ENCODE data around the gene OSBPL10.
"Not testable (repeated sequence)": the region's sequence is repeated elsewhere in the genome, so short reads cannot be mapped to it uniquely, and the experiment has no call there.

Gene OSBPL10

DNA sequence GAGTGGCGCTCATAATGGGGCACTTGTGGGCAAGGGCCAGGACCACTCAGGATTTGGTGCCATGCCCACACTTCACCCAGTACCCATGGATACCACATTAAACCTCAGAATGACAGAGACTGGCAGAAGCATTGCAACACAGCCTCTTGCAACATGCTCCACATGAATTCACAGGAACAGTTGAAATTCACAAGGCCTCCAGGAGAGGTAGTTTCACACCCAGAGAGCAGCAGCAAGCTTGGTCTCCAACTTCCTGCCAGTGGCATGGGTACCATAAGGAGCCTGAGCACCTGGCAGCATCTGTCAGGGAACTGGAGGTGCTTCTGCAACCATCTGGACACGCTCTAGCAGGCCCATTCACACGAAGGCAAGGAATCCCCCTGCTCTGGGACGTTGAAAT is 101.0 kb downstream of the OSBPL10 start:
- H3K4me3 ChIP-seq (ENCODE audit: low read depth, low read length) = no peak overlapping the region
- TF ChIP-seq, protein P1, sequence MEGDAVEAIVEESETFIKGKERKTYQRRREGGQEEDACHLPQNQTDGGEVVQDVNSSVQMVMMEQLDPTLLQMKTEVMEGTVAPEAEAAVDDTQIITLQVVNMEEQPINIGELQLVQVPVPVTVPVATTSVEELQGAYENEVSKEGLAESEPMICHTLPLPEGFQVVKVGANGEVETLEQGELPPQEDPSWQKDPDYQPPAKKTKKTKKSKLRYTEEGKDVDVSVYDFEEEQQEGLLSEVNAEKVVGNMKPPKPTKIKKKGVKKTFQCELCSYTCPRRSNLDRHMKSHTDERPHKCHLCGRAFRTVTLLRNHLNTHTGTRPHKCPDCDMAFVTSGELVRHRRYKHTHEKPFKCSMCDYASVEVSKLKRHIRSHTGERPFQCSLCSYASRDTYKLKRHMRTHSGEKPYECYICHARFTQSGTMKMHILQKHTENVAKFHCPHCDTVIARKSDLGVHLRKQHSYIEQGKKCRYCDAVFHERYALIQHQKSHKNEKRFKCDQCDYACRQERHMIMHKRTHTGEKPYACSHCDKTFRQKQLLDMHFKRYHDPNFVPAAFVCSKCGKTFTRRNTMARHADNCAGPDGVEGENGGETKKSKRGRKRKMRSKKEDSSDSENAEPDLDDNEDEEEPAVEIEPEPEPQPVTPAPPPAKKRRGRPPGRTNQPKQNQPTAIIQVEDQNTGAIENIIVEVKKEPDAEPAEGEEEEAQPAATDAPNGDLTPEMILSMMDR (IDR thresholded peaks at IDR 0.05; ENCODE audit: low read depth, low read length) = no peak

DNA sequence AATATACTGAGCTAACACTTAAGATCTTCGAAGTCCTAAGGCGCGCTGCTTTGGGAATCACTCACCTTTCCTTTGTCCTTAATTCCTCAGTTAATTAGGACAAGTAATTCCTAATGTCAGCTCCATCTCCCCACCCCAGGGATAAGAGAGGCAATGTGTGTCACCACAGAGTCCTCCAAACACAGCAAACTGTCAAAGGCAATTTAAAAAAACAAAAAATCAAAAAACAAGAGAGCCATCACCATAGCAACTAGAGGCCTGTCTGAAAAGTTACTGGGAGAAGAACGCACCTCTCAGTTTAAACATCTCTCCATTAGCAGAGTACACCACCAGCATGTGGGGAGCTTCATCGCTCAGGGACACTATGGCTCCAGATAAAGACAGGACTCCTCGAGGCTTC is 101.7 kb downstream of the OSBPL10 start:
- TF ChIP-seq, protein P1 (IDR thresholded peaks at IDR 0.05; ENCODE audit: low read depth, low read length) = no peak
- H3K4me3 ChIP-seq (ENCODE audit: low read depth, low read length) = no peak overlapping the region

DNA sequence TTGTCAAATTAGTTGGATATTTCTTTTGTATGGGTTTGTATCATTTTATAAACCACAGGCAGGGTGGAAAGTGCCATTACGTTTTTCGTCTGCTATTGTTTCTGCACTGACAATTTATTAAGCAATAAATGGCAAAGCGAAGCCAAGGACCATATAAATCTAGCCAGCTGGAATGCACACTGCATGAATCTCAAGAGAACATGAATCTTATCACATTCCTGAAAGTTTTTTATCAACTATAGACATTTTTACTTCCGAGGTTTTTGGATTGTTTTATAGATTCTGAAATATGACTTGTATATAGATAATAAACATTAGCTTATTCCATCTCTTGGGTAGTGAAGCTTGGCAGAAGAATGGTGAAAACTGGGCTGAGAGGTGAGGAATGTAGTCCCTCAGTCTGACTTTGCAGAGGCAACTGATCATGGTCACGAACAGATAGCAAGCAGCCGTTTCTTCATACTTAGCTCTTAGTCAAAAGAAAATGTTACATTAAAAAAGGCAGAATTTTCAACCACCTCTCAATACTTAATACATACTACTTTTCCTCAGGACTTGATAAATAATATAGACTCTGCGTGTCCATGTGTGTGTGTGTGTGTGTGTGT is 102.7 kb downstream of the OSBPL10 start:
- TF ChIP-seq, protein P1 (IDR thresholded peaks at IDR 0.05; ENCODE audit: low read depth, low read length) = no peak

DNA sequence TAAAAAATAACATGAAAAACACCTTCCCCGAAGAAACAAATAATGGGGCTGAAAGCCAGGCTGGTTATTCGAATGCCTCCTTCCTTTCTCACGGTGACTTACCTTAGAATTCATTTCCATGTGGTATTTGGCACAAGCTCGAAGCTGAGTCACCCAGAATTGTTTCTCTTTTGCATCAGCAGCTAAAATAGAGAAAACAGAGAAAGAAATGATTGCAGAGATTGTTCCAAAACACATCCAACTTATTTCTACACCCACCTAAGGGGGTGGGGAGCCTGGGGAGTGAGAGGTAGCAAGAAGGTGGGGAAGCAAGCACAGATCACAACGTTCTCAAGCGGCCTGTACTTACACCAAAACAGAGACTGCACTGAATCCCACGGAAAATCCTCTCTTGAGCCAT is 104.7 kb downstream of the OSBPL10 start:
- TF ChIP-seq, protein P1 (IDR thresholded peaks at IDR 0.05; ENCODE audit: low read depth, low read length) = no peak
- H3K4me3 ChIP-seq (ENCODE audit: low read depth, low read length) = no peak overlapping the region

More for the DNA sequence above, 102.7 kb downstream of the OSBPL10 start:
- H3K4me3 ChIP-seq (ENCODE audit: low read depth, low read length) = no peak overlapping the region

DNA sequence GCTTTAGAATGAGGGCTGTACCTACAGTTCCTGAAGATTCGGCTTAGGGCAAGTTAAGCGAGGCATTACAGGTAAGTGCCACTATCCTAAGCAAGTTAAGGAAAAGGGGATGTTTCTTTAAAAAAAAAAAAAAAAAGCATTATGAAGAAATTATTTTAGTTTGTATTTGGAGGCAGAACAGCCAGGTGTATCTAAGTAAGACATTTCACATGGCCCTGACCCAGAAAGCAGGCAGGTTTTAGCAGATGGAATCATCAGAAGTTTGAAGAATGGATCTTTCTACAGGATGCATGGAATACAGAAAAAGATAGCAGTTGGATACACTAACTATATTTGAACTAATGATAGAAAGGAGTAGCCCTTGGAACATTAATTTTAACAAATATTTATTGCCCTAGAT is 105.6 kb downstream of the OSBPL10 start:
- no peak overlapping the region for H3K4me3 ChIP-seq (ENCODE audit: low read depth, low read length)
- TF ChIP-seq, protein P1 (IDR thresholded peaks at IDR 0.05; ENCODE audit: low read depth, low read length) = no peak

DNA sequence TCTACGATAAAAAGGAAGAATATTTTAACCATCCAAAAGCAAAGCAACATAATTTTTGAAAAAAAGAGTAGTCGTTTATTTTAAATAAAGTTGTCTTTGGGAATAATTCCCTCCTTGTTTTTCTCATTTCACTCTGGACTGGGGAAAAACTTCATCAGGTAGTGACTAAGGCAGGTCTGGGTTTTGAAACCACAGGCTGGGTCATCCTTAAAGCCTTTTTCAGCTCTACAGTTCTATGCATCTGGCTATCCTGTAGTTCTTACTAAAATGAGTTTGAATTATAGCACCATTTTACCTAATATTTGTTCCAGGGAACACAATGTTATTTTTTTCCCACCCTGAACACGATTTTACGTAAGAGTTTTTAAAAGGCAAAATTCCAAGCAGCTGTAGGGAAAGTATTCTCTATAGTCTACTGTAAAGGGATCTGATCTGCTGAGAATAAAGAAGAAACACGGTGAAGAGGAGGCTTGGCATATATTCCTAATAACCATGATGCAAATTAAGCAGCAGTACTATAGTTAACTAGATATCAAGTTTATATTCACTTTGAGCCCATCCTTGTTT is 107.7 kb downstream of the OSBPL10 start:
- TF ChIP-seq, protein P1 (IDR thresholded peaks at IDR 0.05; ENCODE audit: low read depth, low read length) = no peak
- no peak overlapping the region for H3K4me3 ChIP-seq (ENCODE audit: low read depth, low read length)

DNA sequence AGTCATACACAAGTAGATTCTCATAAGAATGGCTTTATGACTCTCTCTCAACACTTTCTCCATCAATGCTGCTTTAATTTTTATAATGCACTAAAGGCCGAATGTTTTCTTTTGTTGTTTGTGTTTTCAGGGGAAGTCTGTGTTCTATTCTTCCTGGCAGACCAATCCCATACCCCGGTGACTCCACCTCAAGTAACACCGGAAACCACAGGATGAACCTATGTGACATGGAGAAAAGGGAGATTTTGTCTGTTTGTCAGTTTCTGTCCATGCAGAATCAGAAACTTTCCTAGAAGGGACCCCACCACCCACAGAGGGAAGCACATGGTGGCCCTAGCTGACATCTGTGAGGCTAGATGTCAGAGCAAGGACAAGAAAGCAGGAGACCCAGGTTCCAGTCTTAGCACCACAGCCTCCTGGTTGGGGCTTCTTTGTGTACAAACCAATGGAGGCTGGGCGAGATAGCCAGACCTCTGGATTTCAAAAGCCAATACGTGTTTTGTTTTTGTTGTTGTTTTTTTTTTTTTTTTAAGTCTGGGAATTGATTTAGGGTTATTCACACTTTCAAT is 109.0 kb downstream of the OSBPL10 start:
- TF ChIP-seq, protein P1 (IDR thresholded peaks at IDR 0.05; ENCODE audit: low read depth, low read length) = no peak
- no peak overlapping the region for H3K4me3 ChIP-seq (ENCODE audit: low read depth, low read length)

DNA sequence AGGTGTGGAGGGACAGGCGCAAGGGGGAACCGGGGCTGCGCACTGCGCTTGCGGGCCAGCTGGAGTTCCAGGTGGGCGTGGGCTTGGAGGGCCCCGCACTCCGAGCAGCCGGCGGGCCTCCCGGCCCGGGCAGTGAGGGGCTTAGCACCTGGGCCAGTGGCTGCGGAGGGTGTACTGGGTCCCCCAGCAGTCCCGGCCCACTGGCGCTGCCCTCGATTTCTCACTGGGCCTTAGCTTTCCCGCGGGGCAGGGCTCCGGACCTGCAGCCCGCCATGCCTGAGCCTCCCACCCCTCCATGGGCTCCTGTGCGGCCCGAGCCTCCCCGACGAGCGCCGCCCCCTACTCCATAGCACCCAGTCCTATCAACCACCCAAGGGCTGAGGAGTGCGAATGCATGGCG is 111.0 kb downstream of the OSBPL10 start:
- not testable (repeated sequence) for H3K4me3 ChIP-seq (ENCODE audit: low read depth, low read length)
